Muscle of arm (tissue), 14 donors: ENCODE data around the gene ZFP2. TPM values are rescaled to one million over a fixed set of nuclear protein-coding genes. Genes with fewer than 3 reads are reported as not detected.
A peak's percentile ranks its signal among the peaks of the same experiment; 100 is the strongest.
"Not testable (repeated sequence)": the region's sequence is repeated elsewhere in the genome, so short reads cannot be mapped to it uniquely, and the experiment has no call there.

Experiments
- DNase-seq: peaks from one replicate; pipeline ENCODE4 v3.0.0-alpha.2; 2013
- long read RNA-seq, 11 donors: transcript quantifications; one replicate each; lab custom pipeline, GENCODE V29; 2026
- polyA plus RNA-seq, 12 donors: library from polyadenylated mRNA; unstranded; fragments of 120-200 nt; gene quantifications; one replicate each; pipeline ENCODE4 v1.2.1, GENCODE V29; 2013; ENCODE audit not compliant: insufficient read length in 12 of 12

ZFP2 gene
- polyA plus RNA-seq: 1 to 10 TPM in 11 of 12 donors, not detected in 1; 2.2 to 7.0 (median 3.1) TPM
- long read RNA-seq, donor 1: 0 reads
- long read RNA-seq, donor 2: 0 reads
- long read RNA-seq, donor 3: 0 reads
- long read RNA-seq, donor 4: 0 reads
- long read RNA-seq, donor 5: 0 reads
- long read RNA-seq, donor 6: 0 reads
- long read RNA-seq, donor 7: 0 reads
- long read RNA-seq, donor 8: 0 reads
- long read RNA-seq, donor 9: 0 reads
- long read RNA-seq, donor 10: 0 reads
- long read RNA-seq, donor 11: 0 reads

DNA sequence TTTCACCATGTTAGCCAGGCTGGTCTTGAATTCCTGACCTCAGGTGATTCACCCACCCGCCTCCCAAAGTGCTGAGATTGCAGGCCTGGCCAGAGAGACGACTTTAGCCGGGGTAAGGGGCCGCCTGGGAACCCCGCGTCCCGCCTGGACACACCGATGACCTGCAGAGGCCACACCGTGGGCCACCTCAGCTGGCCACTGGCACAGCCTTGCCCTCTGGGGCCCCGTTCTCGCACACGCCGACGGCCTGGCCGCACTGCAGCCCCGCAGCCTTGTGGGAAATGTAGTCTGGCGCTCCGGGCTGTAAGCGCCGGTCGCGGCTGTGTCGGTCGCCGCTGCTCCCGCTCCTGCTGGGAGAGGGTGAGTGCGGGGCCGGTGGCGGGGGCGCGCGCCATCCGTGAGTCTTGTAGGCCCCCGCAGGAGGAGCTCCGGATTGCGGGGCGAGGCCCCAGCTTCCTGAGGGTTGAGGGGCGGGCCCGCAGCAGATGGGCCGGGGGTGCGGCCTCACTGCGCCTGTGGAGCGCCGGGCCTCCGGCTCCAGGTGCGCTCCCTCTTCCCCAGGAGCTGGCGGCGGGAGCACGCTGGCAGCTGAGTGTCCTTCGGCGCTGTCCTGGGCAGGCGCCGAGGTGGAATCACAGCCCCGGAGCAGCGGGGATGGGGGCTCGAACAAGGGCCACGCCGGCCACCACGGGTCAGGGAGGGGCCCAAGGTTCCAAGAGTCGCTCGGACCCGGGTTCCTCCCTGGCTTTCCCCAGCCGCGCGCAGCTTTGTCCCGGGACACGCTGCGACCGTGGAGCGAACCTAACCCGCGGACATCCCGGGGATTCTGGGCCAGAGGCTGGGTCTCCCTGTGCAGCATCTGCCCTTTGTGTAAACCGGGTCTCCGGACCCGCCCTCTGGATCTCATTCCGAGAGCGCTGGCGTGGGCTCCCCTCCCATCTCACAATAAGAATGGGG lies at the start of gene ZFP2:
Gene ZFP2, plus strand, starts transcription at position 299 of the 957 bp plus-strand sequence. CDS start 35,401 bp downstream, outside the sequence.
- DNase-seq: peak; percentile 48

DNA sequence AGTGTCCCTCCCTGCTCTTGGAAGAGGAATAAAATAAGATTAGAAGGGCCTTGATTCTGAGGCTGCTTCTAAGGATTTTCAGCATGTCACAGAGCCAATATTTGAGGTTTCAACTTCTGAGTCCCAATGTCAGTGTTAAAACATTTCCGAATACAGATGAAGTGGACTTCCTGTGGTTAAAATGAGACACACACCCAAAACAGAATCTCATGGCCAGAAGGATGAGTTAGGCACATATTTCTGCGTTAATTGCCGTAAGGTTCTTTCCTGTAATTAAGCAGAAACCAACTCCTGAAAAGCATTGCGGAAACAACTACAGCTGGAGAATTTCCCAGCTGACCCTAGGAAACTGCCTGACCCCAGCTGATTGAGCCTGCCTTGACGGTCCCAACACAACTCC lies 46.4 kb upstream of the ZFP2 start:
- no peak for DNase-seq

DNA sequence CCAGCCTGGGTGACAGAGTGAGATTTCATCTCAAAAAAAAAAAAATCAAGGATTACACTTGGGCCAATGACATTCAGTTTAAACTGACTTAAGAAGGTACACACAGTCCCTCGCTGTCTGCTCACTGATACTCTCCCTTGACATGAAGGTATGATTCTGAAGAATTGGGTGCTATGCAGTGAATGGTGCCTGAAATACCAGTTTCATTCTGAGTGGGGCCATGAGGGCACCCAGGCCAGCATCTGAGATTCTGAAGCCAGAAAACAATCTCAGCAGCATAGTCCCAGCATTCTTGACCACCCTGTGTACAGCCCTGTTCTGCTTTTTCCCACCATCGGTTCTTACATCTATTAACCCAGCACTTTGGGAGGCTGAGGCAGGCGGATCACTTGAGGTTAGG lies 43.8 kb upstream of the ZFP2 start:
- DNase-seq: no peak

DNA sequence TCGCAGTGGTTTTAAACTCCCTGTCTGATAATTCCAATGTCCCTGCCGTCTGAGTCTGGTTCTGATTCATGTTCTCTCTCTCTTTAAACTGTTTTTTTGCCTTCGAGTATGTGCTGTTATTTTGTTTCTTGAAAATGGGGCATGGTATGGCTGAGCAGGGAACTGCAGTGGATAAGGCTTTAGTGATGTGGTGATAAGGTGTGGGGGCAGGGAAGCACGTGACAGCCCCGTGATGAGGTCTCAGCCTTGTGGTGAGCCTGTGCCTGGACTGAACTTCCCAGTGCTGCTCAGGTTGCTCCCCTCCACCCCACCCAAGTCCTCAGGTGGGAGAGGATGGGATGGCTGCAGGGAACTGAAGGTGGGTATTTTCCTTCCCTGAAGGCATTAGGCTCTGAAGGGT lies 41.4 kb upstream of the ZFP2 start:
- DNase-seq: no peak

DNA sequence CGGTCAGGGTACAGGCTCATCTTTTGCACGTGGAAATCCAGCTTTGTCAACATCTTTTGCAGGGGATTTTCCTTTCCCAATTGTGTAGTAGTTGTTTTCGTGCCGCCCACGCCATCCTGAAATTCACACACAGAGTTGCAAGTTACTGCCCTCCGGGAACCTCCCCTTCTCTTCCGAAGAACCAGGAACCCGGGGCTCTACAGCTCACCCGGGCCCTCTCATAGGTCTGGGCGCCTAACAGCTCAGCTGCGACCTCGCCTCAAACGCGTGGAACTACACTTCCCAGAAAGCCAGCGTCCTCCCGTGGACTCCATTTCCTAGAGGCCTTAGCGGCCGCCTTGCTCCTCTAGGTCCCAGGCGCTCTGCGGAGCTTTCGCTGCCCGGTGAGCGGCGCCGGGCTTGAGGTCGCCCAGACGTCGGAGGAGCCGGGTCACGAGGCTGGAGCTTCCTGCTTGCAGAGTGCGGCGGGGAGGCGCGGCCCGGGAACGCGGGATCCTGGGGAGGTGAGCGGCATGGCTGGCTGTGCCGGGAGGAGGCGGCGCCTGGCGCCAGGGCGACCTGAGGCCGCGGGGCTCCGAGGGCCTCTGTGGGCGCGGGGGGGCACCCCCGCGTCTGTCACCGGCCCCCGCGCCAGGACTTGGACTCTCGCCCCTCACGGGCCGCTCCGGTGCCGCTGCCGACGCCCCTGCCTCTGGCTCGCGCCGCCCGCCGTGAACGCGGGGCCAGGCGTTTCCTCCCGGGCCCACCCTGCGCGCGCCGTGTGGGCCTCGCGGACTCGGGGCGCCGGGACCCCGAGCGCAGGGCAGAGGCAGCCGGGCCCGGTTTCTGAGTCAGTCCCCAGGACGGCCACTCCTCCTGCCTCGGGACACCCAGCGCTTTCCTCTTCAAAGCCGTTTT lies 35.8 kb upstream of the ZFP2 start, which contains the start of gene ZNF354B:
Gene ZNF354B, plus strand, starts transcription at position 329 of the 897 bp plus-strand sequence. CDS start 1,095 bp downstream, outside the sequence.
- DNase-seq: peak; percentile 91

DNA sequence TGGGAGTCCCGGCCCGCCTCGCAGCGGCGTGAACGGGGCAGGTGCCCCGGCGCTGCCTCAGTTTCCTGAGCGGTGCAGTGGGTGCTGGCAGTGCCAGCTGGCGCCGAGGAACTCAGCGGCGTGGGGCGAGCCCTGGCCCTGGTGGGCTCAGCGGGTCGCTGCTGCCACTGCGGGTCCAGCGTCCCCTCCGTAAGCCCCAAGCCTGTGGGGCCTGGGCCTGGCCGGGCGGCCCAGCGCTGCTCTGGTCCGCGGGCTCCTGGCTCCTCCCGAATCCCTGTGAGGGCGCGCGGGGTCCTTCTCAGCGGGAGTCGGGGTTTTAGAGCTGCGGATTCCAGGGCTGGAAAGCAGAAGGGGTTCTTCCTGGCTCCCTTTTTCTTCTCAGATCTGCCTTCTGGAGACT lies 35.1 kb upstream of the ZFP2 start:
- DNase-seq: not testable (repeated sequence)

DNA sequence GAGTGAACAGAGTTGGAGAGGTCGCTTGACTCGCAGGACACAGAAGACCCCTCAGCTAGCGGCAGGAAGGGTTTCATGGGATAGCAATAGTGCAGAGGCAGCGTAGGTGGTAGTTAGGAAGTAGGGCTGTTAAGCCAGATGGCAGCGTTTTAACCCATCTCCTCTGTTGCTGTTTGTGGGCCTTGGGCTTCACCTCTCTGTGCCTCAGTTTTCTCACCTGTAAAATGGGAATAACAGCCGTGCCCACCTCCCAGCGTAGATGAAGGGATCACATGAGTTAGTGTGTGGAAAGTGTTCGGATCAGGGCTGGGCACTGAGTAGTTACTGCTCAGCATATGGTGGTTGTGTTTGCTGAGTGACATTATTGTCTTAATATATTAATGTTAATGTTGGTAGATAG lies 34.1 kb upstream of the ZFP2 start:
- DNase-seq: no peak

DNA sequence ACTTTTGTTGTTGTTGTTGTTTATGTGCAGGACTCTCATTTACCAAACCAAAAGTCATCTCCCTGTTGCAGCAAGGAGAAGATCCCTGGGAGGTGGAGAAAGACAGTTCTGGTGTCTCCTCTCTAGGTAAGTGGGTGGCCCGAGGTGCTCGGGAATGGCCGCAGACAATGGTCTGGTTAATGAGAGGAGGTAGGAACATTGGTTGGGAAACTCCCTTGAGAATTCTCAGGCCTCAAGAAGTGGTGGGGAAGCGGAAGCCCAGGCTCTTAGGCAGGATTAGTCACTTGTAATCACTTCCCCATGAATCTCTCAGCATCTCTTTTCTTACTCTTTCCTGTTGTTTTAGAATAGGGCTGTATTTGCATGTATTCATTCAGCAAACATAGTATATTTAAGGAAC lies 28.8 kb upstream of the ZFP2 start:
- DNase-seq: no peak

DNA sequence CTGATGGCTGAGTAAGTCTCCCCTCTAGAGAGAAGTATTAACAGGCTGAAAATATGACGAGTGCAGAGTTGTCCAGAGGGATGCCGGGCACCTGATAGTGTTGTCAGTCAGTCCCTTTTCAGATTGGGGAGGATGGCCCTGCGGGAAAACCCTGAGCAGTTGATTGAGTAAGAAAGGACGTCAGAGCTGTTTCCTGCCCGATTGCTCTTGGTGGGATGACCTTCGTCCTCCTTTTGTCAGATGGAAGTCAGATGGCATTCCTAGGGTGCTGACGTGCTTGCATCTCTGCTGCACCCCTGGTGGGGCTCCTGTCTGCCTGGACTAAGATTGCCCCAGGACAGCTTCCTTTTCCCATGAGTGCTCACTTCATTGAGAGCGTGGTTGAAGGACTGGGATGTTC lies 26.1 kb upstream of the ZFP2 start:
- no peak for DNase-seq

DNA sequence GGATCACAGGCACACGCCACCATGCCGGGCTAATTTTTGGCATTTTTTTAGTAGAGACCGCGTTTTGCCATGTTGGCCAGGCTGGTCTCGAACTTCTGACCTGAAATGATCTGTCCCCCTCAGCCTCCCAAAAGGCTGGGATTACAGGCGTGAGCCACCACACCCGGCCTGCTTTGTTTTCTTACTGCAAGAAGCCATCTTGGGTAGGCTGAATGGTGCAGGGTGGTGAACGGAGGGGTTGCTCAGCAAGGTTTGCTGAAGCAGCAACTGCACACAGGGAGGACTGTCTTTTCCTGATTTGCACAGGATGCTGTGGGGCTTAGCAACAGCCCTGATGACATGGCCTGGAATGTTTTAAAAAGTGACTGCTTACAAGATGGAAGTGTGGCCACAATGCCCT lies 25.3 kb upstream of the ZFP2 start:
- DNase-seq: no peak

DNA sequence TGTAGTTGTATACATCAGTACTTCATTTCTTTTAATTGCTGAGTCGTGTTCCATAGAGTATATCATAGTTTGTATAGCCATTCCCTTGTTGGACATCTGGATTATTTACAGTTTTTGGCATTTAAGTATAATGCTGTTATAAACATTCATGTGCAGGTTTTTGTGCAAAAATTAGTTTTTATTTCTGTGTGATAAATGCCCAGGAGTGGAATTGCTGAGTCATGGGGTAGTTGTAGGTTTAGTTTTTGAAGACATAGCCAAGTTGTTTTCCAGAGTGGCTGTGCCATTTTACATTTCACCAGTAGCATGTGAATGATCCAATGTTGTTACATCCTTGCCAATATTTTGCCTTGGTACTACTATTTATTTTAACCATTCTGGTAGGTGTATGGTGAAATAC lies 23.4 kb upstream of the ZFP2 start:
- no peak for DNase-seq

DNA sequence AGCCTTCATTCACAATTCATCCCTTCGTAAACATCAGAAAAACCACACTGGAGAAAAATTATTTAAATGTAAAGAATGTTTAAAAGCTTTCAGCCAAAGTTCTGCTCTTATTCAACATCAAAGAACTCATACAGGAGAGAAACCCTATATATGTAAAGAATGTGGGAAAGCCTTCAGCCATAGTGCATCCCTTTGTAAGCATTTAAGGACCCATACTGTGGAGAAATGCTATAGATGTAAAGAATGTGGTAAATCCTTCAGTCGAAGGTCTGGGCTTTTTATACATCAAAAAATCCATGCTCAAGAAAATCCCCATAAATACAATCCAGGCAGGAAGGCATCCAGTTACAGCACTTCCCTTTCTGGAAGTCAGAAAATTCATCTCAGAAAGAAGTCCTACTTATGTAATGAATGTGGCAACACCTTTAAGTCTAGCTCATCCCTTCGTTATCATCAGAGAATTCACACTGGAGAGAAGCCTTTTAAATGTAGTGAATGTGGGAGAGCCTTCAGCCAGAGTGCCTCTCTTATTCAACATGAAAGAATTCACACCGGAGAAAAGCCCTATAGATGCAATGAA lies 12.5 kb upstream of the ZFP2 start:
- DNase-seq: not testable (repeated sequence)

DNA sequence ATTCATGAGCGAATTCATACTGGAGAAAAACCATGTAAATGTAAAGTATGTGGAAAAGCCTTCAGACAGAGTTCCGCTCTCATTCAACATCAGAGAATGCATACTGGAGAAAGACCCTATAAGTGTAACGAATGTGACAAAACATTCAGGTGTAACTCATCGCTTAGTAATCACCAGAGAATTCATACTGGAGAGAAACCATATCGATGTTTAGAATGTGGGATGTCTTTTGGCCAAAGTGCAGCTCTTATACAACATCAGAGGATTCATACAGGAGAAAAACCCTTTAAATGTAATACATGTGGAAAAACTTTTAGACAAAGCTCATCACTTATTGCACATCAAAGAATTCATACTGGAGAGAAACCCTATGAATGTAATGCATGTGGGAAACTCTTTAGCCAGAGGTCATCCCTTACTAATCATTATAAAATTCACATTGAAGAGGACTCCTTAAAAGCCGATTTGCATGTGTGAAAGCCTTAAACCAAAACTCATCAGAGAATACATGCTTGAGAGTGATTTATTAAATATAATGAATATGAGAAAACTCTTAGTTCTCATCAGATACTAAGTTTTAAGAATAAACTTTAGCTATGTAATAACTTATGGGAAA lies 11.8 kb upstream of the ZFP2 start:
- DNase-seq: no peak

DNA sequence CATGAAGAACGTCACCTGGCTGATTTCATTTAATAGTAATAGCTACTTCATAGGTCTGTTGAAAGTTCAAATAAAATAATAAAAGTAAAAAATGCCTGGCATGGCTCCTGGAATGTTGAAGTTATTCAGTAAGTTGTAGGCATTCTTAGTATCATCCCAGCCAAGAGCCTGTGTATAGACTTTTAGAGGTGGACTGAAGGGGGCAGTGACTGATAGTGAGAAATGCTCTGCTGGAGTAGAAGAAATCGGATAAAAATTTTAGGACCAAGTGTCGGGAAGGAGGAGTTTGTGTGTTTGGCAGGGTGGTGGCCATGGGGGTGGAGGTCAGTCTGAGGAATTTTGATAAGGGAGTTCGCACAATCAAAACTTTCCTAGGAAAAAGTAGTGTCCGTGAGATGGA lies 3.6 kb downstream of the ZFP2 start:
- DNase-seq: no peak

DNA sequence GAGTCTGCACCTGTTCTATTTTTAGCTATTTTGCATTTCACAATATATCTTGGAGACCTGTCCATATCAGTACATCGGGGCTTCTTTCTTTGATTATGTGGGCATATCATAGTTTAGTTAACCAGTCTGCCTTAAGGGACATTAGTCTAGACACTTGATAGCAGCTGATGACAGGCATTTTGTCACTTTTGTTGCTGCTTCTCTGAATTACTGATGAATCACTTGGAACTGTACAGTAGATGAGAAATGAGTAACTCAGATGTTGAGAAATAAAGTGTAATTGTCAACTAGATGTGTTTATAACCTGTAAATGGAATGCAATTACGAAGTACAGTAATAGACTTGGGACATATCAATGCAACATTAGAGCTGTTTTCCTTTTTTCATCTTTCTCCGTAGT lies 7.1 kb downstream of the ZFP2 start:
- no peak for DNase-seq

DNA sequence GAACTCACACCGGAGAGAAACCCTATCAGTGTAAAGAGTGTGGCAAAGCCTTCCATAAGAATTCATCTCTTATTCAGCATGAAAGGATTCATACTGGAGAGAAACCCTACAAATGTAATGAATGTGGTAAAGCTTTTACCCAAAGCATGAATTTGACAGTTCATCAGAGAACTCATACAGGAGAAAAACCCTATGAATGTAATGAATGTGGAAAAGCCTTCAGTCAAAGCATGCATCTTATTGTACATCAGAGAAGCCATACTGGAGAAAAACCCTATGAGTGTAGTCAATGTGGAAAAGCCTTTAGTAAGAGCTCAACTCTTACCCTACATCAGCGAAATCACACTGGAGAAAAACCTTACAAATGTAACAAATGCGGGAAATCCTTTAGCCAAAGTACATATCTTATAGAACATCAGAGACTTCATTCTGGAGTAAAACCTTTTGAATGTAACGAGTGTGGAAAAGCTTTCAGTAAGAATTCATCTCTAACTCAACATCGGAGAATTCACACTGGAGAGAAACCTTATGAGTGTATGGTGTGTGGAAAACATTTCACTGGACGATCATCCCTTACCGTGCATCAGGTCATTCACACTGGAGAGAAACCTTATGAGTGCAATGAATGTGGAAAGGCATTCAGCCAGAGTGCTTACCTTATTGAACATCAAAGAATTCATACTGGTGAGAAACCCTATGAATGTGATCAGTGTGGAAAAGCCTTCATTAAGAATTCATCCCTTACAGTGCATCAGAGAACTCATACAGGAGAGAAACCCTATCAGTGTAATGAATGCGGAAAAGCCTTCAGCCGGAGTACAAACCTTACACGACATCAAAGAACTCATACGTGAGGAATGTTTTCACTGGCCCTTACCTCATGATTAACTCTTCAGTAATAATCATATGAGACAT lies 36.4 kb downstream of the ZFP2 start:
- DNase-seq: no peak

DNA sequence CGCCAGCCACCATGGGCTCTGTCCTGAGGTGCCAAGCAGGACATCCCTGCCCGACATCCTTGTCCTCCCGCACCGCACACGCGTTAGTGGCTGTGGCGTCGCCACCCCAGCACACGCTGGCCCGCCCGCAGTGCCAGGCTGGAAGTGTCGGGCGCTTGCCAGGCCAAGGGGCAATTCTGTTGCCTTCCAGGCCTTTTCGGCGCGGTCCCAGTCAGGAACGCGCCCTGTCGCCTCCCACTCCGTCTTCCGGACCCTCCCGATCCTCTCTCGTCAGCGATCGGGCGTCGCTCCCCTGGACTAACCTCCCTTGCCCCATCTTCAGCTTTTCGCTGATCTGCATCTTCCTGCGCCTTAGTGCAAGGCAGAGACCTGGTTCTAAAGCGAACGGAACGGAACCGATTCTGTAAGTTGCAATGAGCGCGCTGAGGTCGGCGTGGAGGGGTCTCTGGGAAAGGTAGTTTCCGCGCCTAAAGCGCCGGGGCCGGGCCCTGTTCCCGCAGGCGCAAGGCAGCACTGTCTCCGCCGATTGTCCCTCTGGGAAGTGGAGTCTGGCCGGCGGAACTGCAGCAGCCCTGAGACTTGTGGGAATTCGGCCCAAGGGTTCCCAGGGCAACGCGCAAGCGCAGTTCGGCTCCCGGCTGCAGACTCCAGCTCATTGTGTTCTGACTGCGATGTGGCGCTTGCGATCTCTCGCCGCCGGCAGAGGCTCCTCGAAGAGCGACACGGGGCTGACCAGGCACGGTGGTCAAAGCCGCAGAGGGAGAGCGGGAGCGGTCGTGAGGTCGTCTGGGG lies 45.1 kb downstream of the ZFP2 start, which contains the start of gene ZNF454:
Gene ZNF454, plus strand, starts transcription at position 630 of the 792 bp plus-strand sequence. CDS start 1,594 bp downstream, outside the sequence.
- peak; percentile 95 for DNase-seq

DNA sequence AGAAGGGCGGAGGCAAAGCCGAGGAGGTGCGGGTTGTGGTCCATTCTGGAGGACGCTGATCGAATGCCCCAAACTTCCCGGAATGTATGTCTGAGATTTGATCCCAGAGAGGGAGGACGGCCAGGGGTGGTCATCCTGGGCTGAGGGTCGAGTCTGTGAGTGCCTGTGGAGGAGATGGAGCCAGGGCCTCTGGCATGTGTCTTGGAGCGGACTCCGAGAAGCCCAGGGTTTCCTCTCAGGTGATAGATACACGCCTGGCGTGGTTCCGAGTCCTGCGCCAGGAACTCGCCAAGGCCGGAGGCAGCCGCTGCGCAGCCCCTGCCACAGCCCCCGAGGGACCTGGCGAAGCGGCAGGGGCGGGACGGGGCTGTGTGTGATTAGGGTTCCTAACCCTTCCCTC lies 45.6 kb downstream of the ZFP2 start:
- no peak for DNase-seq
